GM13976 (cell line): Measurements from ENCODE around the gene PPM1L.

Experiments
- DNase-seq: peaks from one replicate; pipeline ENCODE4 v3.0.0; 2012; ENCODE audit warnings: low spot score
- in situ Hi-C: fragments of 300-500 bp; cut with MboI; formaldehyde crosslinking; loops from one replicate; pipeline ENCODE4 v1.12.0; 2022; ENCODE audit warnings: low sequenced_read_pairs, mixed read lengths, inconsistent platforms; ENCODE audit not compliant: unreplicated experiment
- TF ChIP-seq, protein P1 (sequence below): IDR thresholded peaks from 2 replicates; pipeline ENCODE4 v1.5.1; 2012; ENCODE audit warnings: borderline replicate concordance, mild to moderate bottlenecking; ENCODE audit not compliant: insufficient read depth; ENCODE audit errors: extremely low read depth, missing control alignments, control extremely low read depth

The PPM1L gene

DNA sequence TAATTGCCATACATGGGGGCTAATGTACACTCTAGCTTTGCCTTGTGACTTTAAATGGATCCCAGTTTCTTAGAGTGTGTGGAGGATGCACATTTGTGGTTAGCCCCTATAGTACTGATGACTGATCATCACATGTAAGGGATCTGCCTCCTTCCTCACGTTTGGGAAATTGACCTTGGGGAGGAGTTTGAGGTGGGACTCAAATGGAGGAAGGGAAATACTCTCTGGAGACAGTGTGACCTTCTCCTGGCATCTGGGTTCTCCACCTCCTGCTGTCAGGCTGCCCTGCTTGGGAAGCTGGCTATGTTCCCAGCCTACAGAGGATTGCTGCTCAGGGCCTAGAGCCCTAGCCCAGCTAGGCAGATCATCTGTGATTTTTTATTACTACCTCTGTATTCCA, 48.7 kb downstream of the PPM1L start:
- no peak for DNase-seq
- in situ Hi-C loops: no loop called here
- TF ChIP-seq, protein P1, sequence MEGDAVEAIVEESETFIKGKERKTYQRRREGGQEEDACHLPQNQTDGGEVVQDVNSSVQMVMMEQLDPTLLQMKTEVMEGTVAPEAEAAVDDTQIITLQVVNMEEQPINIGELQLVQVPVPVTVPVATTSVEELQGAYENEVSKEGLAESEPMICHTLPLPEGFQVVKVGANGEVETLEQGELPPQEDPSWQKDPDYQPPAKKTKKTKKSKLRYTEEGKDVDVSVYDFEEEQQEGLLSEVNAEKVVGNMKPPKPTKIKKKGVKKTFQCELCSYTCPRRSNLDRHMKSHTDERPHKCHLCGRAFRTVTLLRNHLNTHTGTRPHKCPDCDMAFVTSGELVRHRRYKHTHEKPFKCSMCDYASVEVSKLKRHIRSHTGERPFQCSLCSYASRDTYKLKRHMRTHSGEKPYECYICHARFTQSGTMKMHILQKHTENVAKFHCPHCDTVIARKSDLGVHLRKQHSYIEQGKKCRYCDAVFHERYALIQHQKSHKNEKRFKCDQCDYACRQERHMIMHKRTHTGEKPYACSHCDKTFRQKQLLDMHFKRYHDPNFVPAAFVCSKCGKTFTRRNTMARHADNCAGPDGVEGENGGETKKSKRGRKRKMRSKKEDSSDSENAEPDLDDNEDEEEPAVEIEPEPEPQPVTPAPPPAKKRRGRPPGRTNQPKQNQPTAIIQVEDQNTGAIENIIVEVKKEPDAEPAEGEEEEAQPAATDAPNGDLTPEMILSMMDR: no peak

DNA sequence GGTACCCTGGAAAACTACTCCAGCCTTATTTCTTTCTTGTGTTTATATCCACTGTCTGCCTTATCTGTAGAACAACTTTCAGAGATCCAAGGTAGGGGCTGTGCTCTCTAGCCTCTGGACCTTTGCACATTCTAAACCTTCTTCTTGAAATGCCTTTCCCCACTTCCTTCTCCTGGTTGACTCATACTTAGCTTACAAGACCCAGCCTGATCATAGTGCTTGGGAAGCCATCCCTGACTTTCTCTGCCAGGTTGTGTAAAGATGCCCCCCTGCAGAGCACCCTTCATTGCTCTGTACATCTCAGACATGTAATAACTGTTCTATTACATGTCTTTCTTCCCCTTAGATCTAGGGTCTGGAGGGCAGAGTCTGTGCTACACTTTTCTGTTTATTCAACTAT, 50.1 kb downstream of the PPM1L start:
- TF ChIP-seq, protein P1: no peak
- no peak for DNase-seq
- in situ Hi-C loops: no loop called here

DNA sequence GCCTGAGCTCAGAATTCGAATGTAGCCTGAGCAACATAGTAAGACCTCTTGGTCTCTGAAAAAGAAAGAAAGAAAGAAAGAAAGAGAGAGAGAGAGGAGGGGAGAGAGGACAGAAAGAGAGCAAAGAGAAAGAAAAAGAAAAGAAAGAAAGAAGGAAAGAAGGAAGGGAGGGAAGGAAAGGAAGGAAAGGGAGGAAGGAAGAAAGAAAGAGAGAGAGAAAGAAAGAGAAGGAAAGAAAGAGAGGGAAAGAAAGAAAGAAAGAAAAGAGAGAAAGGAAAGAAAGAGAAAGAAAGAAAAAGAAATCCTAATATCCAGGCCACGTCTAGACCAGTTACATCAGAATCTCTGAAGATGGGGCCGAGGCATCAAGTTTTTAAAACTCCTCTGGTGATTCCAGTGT, 50.7 kb downstream of the PPM1L start:
- no peak for DNase-seq
- in situ Hi-C loops: no loop called here
- TF ChIP-seq, protein P1: no peak

DNA sequence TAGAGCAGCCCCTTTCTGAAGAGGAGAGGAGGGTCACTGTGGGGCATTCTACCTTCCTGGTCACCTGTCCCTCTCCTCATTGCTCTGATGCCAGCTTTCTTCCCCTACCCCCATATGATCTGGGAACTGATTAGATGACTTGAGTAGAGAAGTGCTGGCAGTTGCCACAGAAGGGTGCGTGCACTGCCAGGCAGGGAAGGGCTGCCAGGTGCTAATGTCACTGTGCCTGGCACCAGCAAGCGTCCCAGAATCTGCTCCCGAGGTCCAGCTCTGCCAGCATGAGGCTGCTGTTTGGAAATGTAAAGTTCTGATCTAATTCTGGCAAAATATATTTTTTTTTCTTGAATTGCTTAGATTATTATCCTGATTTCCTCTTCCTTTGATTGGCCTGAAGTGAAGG, 52.8 kb downstream of the PPM1L start:
- TF ChIP-seq, protein P1: no peak
- in situ Hi-C loops: no loop called here
- no peak for DNase-seq

DNA sequence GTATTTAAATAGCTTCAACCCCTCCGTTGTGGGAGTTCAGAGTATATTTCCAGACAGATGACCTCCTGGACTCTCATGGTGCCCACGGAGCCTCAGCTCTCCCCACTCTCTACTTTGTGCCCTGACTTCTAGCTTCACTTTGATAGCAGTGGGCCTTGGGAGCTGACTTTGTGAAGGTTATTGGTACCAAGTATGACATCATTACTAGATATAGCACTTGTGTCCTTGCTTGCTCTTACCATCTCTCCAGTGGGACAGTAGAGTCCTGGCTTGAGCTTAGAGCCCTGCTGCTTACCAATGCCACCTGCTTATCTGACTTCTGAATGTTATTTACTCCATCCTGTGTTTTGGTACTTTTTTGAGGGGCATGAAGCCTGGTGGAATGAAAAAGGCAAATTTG, 53.4 kb downstream of the PPM1L start:
- TF ChIP-seq, protein P1: no peak
- in situ Hi-C loops: no loop called here
- no peak for DNase-seq

DNA sequence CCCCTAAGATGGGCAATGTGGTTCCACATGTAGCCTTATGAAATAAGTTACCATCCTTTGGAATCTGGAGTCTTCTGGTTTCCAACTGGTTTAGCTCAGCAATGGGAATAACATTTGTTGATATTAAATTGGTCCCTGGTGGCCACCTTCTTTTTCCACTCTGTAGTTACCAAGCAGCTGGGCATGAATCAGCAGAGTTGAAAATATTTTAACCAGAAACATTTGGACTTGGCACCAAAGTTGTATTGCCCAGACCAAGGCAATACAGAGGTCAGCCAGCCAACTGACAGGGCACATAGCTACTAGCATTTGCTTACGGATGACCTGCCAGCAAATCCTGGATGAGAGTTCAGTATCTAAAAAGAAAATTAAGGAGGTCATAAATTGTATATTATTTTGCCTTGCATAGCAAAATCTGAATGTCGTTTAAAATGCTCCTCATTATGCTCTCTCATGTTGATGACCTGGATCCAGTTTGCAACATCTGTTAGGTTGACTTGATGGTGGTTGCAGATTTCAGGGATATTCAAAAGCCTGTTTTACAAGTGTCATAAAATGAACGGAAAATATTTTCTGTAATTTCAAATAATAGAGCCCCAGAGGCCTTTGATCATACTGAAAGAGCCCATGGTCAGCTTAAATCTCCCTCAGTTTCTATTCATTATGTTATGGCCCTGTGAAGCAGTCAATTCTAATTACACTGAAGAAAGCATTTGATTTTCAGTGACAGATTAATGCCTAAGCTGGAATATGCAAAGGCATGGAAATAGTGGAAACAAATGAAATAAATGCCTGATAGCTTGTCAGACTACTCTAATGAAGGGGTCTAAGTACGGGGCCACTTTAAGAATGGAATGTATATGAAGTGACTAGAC, 54.6 kb downstream of the PPM1L start:
- DNase-seq: no peak
- in situ Hi-C loops: no loop called here

More for the DNA sequence above, 54.6 kb downstream of the PPM1L start:
- TF ChIP-seq, protein P1: no peak
